ENCODE results near the gene SLC25A45.

The SLC25A45 gene

DNA sequence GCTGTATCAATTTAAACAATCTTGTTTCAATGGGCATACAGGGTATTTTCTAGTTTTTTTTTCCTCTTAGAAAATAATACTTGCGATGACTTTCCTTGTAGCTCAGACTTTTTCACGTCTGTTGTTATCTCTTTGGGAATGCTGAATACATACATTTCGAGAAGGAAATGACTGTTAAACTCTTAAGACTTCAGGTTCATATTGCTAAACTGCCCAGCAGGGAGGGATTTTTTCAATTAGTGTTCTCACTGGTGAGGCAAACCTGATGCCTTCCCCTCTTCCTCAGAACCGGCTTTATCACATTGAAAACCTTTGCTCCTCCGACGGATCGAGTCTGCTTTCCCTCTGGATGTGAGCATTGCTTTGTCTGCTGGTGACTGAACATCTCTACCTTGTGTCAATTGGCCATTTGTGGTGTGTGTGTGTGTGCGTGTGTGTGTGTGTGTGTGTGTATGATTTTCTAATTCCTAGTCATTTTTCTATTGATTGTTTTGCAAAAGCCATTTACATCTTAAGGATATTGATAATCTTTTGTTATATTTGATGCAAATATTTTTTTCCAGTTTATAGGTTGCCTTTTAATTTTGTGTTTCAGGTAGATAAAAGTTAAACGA, 46.7 kb upstream of the SLC25A45 start:
- ATAC-seq = peak; percentile 1
- TF ChIP-seq RARB (CRISPR knock-in tag; IDR thresholded peaks at IDR 0.05) (0 out of 2 replicates have a peak, but pooled peaks have one; percentile 4), TCF4 (CRISPR knock-in tag; IDR thresholded peaks at IDR 0.05; ENCODE audit: borderline replicate concordance) (peak; percentile 35), OSR1 (CRISPR knock-in tag; IDR thresholded peaks at IDR 0.05) (no peak), PPARA (CRISPR knock-in tag; IDR thresholded peaks at IDR 0.05; ENCODE audit: borderline replicate concordance) (no peak), ZNF70 (CRISPR knock-in tag; IDR thresholded peaks at IDR 0.05) (no peak; the same call in 1 of the 2 replicates), ZNF565 (CRISPR knock-in tag; conservative IDR thresholded peaks at IDR 0.05; ENCODE audit: low read depth) (no peak), ZFP30 (CRISPR knock-in tag; IDR thresholded peaks at IDR 0.05) (no peak), ZNF8 (CRISPR knock-in tag; IDR thresholded peaks at IDR 0.05) (no peak), SNAI2 (CRISPR knock-in tag; IDR thresholded peaks at IDR 0.05) (no peak), ZFP3 (CRISPR knock-in tag; IDR thresholded peaks at IDR 0.05) (no peak), CREB5 (CRISPR knock-in tag; IDR thresholded peaks at IDR 0.05; ENCODE audit: low read depth) (peak; percentile 59; the same call in 1 of the 2 replicates), ESRRG (CRISPR knock-in tag; IDR thresholded peaks at IDR 0.05) (no peak), TOX (CRISPR knock-in tag; IDR thresholded peaks at IDR 0.05; ENCODE audit: borderline replicate concordance) (peak; percentile 78; the same call in 1 of the 2 replicates), CSDC2 (CRISPR knock-in tag; IDR thresholded peaks at IDR 0.05) (peak; percentile 83; the same call in 1 of the 2 replicates), ZC3H10 (CRISPR knock-in tag; IDR thresholded peaks at IDR 0.05) (0 out of 2 replicates have a peak, but pooled peaks have one; percentile 15), TSHZ2 (CRISPR knock-in tag; IDR thresholded peaks at IDR 0.05) (no peak), GLIS3 (CRISPR knock-in tag; IDR thresholded peaks at IDR 0.05) (peak; percentile 98), PATZ1 (CRISPR knock-in tag; IDR thresholded peaks at IDR 0.05; ENCODE audit: borderline replicate concordance) (no peak), ARNTL (CRISPR knock-in tag; IDR thresholded peaks at IDR 0.05; ENCODE audit: borderline replicate concordance, low read depth) (no peak), BACH2 (CRISPR knock-in tag; IDR thresholded peaks at IDR 0.05; ENCODE audit: borderline replicate concordance) (no peak), ISL1 (CRISPR knock-in tag; IDR thresholded peaks at IDR 0.05) (no peak)
- TF ChIP-seq, protein P1, sequence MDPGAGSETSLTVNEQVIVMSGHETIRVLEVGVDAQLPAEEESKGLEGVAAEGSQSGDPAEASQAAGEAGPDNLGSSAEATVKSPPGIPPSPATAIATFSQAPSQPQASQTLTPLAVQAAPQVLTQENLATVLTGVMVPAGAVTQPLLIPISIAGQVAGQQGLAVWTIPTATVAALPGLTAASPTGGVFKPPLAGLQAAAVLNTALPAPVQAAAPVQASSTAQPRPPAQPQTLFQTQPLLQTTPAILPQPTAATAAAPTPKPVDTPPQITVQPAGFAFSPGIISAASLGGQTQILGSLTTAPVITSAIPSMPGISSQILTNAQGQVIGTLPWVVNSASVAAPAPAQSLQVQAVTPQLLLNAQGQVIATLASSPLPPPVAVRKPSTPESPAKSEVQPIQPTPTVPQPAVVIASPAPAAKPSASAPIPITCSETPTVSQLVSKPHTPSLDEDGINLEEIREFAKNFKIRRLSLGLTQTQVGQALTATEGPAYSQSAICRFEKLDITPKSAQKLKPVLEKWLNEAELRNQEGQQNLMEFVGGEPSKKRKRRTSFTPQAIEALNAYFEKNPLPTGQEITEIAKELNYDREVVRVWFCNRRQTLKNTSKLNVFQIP (CRISPR knock-in tag; IDR thresholded peaks at IDR 0.05; ENCODE audit: borderline replicate concordance, low read depth) = peak; percentile 52; the same call in 1 of the 2 replicates
- TF ChIP-seq, protein P2, sequence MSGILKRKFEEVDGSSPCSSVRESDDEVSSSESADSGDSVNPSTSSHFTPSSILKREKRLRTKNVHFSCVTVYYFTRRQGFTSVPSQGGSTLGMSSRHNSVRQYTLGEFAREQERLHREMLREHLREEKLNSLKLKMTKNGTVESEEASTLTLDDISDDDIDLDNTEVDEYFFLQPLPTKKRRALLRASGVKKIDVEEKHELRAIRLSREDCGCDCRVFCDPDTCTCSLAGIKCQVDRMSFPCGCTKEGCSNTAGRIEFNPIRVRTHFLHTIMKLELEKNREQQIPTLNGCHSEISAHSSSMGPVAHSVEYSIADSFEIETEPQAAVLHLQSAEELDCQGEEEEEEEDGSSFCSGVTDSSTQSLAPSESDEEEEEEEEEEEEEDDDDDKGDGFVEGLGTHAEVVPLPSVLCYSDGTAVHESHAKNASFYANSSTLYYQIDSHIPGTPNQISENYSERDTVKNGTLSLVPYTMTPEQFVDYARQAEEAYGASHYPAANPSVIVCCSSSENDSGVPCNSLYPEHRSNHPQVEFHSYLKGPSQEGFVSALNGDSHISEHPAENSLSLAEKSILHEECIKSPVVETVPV (CRISPR knock-in tag; IDR thresholded peaks at IDR 0.05) = peak; percentile 68; the same call in 1 of the 2 replicates

GRCh38 chr11:65428578-65429067, 46.2 kb upstream of the SLC25A45 start:
- no peak for TF ChIP-seq TOX (CRISPR knock-in tag; IDR thresholded peaks at IDR 0.05; ENCODE audit: borderline replicate concordance)
- TF ChIP-seq PATZ1 (CRISPR knock-in tag; IDR thresholded peaks at IDR 0.05; ENCODE audit: borderline replicate concordance) = peak; percentile 58; the same call in 1 of the 2 replicates
- peak; percentile 5; the same call in 1 of the 2 replicates for TF ChIP-seq RARB (CRISPR knock-in tag; IDR thresholded peaks at IDR 0.05)
- ATAC-seq = peak; percentile 3; the same call in 2 of the 3 replicates

Measured in SK-N-SH treated with all-trans-retinoic acid at 6 μM for 48 hours (cell line).